HS-5 (cell line): ENCODE results near the gene ANKFY1.
"Not testable (repeated sequence)": the region's sequence is repeated elsewhere in the genome, so short reads cannot be mapped to it uniquely, and the experiment has no call there.

Experiments used
- DNase-seq: peaks from one replicate; pipeline ENCODE4 v3.0.0-alpha.2; 2012; ENCODE audit warnings: low read depth

Gene ANKFY1

DNA sequence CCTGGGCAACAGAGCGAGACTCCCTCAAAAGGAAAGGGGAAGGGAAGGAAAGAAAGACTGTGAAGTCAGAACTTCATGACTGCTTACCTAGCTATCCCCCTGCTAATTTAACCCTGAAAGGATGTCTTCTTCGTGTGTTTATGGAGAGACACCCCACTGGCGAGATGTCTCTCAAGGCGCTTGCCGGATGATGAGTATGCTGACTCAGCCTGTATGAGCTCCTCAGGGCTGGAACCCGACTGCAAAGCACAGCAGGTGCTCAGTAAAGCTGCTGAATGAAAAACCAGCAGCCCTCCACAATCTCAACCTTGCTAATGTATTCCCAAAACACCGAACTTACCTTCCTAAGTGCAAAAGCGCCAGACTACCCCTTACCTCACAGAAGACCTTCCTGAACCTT, 2.3 kb downstream of the ANKFY1 start:
- no peak for DNase-seq

DNA sequence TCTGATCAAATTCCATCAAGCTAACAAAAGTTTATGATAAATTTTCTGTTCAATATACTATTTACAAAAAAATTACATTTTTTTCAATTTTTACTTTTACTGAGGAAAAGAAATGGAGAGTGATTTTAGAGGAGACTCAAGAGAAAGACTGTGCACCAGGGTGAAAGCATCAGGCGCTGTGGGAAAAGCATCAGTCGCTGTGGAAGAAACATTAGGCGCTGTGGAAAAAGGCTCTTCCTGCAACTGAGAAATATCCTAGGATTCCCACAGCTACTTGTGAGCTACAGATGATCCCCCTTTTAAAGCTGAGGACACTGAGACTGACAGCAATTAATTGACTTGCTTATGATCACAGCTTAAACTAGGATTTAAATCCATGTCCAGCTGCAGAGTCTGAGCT, 4.9 kb downstream of the ANKFY1 start:
- no peak for DNase-seq

DNA sequence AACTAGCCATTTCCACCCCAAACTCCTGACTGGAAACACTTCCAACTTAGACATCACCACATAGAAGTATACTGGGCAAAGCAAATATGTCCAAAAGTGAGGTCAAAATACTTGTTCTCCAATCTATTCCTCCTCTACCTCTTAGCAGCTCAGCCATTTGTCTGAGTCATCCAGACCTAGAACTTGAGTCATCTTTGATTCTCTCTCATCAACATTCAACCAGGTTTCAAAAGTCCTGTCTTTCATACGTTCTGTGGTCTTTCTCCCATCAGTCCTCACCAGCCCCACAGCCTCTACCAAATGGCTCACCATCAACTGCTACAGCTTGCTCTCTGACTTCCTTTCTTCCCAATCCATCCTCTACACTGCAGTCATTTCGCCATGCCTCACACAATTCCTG, 6.8 kb downstream of the ANKFY1 start:
- no peak for DNase-seq

DNA sequence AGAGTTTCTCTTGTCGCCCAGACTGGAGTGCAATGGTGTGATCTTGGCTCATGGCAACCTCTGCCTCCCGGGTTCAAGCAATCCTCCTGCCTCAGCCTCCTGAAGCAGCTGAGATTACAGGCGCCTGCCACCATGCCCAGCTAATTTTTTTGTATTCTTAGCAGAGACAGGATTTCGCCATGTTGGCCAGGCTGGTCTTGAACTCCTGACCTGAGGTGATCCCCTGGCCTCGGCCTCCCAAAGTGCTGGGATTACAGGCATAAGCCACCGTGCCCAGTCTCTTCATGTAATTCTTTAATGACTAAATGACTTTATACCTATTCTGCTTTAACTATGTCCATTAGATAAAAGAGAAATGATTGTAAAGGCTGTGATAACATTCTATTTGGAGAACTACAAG, 8.5 kb downstream of the ANKFY1 start:
- DNase-seq, result not testable (repeated sequence)

DNA sequence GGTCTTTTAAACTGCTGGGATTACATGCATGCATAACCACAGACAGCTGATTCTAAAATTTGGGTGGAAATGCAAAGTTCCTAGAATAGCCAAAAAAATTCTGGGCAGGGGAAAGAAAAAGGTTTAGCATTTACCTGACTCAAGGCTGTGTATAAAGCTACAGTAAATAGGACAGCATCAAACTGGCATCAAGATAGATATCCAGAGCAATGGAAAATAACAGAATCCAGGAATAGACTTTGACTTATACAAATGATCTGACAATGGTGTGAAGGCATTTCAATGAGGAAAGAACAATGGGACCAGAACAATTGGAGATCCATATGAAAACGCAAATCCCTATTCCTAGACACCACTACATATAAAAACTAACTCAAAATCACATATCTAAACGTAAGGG, 12.9 kb downstream of the ANKFY1 start:
- no peak for DNase-seq

DNA sequence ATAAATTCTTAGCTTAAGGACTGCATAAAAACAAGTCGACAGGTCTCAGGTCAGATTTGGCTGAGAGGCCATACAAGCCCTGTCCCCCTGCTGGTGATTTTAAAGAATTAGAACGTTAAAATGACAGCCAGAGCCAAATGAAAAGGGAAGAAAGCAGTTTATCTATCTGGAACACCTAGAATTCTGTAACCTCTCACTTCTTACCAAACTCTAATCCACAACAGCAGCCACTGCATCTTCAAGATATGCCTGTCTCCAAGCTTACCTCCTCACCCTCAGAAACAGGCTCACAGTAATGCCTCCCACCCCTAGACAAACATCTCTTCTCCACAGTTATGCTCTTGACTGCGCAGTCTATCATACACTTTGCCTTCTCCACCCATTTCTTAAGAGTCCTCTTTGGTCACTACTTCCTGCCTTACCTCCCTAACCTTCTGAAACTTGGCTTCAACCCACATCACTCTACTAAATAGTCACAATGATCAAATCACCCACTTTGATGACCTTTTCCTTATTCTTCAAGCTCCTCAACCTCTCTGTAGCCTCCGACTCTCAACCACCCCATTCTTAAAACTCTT, 14.2 kb downstream of the ANKFY1 start:
- no peak for DNase-seq

DNA sequence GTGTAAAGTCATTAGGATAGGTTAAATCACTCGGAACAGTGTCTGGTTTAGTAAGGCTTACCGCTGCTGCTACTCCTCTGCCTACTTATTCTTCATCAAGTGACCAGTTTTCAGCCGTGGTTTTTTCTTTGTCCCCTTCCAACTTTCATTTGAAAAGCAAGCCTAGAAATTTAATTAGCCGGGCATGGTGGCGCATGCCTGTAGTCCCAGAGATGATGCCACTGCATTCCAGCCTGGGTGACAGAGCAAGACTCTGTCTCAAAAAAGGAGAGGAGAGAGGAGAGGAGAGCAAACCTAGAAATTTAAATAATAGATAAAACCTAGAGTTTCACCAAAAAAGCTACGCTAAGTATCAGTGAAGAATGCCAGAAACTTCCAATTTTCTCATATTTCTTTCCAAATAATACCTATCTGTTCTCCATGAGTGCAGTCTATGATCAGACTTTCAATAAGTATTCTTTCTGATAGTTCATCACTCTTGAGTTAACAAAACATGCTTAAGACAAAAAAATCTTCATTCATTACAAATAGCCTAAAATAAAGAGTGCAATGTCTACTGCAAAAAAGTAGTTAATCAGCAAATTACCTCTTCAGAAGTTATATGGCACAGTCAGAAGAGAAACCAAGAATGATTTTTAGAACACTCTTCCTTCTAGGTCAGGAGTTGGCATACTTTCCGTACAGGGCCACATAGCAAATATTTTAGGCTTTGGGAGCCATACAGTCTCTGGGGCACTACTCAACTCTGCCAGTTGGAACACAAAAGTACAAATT, 15.1 kb downstream of the ANKFY1 start:
- DNase-seq, result no peak

DNA sequence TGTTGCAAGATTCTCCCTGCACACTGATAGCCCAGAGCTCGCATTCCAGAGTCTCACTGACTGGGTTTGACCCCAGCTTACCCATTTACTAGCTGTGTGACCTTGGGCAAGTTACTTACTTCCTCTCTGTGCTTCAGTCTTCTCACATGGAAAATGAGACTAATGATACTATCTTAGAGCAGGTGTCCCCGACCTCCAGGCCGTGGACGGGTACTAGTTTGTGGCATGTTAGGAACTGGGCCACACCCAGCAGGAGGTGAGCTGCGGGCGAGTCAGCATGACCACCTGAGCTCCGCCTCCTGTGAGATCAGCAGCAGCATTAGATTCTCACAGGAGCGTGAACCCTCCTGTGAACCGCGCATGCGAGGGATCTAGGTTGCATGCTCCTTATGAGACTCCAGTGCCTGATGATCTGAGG, 15.8 kb downstream of the ANKFY1 start:
- DNase-seq, result no peak

DNA sequence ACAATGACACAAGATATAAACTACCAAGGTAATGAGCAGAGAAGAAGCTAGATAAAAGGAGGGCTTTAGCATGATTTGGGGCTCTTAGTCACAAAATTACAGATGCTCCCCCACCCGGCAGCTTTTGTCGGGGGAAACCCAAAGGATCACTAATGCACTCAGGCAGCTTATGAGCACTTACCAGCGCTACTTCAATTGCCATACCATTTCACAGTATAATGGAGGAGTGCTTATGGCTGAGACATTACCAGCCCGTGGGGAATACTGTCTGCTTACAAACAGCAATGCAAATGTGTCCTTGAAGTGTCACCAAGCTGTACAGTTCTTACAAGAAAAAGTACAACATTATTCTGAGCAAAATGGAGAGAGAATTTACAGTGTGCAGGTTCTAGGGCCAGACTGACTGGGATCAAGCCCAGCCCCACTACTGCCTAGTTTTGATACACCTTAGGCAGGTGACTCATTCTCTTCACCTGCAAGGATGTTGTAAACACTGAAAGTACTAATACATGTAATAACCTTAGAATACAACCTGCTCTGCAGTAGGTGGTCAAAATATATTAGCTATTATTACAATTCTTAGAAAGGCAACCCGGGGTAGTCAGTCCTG, 16.3 kb downstream of the ANKFY1 start:
- DNase-seq, result no peak

DNA sequence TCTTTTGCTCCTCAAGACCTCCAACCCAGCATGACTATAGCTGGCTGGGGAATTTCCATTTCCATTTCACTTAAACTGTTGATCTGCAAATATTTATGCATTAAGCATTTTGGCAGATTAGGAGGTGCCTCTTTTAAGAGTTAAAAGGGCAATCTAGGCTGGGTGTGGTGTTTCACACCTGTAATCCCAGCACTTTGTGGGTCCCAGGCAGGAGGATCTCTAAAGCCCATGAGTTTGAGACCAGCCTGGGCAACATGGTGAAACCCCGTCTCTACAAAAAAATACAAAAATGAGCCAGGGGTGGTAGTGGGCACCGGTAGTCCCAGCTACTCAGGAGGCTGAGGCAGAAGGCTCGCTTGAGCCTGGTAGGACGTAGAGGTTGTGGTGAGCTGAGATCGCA, 17.1 kb downstream of the ANKFY1 start:
- no peak for DNase-seq

DNA sequence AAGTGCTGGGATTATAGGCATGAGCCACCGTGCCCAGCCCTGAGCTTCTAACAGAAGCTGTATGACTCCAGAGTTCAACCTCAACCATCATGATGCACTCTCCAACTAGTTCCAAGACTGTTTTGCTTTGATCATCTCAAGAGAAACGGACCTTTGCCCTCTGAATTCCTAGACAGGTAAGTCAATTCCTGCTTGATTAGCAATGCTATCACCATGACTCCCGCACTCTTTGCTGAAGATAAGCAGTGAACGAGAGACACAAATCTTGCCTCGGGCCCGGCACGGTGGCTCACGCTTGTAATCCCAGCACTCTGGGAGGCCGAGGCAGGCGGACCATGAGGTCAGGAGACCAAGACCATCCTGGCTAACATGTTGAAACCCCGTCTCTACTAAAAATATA, 22.2 kb downstream of the ANKFY1 start:
- DNase-seq, result no peak

DNA sequence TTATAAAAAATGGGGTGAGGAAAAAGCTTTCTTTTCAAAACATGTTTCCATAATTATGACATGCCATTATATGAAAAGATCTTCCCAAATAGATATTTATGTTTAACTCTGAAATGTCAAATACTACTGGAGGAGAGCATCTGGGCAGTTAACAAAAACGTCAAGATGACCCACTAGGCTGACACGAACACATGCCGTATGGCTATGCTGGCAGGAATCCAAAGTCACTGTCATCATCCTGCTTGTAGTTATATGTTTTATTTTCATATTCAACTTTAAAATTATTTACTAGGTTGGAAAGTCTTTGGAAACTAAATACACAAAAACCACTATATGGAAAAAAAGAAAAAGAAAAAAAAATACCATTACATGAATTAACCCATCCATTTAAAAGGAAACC, 27.3 kb downstream of the ANKFY1 start:
- DNase-seq, result no peak

DNA sequence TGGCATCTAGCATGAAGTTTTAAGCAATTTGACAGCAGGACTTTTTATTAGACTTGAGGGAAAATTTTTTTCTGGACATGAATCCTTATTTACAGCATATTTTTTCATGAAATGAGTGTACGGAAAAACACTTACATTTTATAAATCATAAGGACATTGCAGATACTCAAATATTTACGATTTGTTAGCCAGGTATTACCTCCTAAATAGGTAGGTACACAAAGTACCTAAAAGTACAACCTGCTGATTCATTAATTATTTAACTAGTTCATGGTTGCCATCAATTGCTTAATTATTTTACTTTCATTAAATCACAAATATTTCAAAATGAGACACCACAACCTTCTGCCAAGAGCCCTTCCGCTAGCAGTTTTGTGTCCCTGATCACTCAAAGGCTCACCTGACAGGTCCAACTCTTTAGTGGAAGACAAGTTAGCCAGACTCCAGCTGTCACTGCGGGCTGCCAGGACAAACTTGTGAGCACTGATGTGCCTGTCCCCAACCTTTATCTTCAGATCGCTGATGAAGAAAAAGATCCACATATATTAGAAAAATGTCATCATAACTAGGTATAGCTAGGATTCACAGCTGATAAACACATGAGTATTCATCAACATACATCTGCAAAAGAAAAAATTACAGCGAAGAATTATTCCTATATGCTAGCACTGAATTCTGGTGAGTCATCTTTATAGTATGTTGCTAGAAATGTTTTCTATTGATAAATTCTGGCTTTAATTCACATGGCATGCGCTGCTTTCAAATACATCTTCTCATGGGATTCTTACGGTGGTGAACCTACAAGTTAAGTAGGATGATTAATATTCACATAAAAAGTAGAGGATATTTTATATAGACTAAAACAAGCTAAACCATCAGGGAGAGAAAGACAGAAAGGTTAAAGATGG, 28.2 kb downstream of the ANKFY1 start:
- peak; percentile 33 for DNase-seq

DNA sequence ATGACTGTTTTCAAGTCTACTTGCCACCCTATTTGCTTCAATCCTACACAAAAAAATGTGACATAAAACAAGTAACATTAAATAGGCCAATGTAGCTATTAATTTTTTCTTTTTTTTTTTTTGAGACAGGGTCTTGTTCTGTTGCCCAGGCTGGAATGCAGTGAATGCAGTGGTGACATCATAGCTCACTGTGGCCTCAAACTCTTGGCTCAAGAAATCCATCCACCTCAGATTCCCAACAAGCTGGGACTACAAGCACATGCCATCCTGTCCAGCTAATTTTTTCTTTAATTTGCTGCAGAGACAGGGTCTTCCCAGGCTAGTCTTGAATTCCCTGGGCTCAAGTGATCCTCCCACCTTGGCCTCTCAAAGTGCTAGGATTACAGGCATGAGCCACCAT, 29.4 kb downstream of the ANKFY1 start:
- no peak for DNase-seq

DNA sequence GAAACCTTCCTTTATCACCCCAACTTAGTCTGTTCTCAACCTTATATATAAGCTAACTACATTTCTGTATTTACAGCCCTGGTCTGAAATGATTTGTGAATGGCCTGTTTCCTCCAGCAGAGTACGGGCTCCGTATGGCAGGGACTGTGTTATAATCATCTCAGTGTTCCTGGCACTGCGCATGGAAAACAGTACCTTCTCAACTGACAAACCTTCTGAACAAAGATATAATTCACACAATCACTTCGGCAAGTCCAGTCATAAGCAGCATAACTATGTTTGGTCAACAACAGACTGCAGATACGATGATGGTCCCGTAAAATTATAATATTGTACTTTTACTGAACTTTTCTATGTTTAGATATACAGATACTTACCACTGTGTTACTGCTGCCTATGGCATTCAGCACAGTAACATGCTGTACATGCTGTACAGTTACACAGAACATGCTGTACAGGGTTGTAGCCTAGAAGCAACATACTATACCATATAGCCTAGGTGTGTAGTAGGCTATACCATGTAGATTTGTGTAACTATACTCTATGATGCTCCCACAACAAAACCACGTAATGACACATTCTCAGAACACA, 30.0 kb downstream of the ANKFY1 start:
- no peak for DNase-seq

DNA sequence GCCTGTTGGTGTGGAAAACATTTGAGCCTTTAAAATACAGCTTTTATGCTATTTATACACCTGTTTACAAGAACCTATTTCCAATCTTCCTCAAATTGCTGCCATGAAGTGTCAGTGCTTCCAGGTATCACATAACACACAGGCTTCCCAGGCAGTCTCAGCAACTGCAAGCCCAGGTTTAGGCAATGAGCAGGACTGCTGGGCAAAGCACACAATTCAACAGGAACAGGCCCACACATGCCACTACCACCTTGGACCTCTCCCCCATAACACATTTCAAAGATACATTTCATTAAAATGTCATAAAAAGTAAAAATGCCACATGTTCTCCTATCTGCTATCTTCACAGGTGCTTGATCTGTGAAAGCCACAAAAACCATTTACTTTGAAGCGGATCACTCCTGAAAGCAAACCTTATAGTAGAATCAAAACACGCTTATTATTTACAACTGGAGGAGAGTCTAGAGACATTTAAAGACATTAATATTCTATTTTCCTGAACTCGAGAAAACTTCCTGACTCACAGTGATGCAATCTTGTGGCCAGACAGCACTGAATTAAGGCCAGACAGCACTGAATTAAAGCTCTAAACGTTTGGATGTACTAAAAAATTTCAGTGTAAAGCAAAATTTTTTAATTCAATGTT, 31.5 kb downstream of the ANKFY1 start:
- no peak for DNase-seq

DNA sequence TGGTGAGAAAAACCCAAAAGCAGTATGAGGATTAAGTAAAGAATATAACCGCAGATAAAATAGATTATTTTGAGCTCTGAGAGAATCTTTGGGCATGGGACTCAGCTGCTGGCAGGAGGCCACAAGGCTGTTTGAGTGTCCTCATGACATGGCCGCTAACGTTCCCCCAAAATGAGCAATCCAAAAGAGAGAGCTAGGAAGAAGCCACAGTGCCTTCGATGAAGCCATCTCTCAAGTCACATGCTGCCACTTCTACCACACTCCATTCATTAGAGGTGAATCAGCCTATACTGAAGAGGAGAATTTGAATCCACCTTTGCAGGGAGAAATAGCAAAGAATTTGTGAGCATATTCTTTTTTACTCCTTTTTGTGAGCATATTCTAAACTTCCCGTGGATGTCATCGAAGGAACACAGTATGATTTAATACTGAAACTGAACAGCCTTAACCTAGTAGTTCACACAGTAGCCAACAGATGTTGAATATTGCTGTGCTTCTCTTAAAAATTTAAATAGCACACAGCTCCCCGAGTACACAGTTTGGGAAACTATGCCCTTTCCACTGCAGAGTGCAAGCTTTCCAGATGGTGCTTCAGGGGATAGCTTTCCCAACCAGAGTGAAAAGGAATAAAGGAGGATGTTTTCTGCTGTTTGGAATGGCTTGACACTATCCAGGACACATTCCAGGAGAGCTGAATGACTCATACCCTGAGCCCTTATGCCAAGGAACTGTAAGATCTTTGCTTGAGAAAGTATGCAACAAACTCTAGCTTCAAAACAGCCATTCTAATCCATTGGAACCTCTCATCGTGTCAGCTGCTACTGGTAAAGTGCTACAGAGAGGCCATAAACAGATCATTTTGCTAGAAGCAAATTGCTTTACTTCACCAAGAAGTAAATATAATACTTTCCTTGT, 33.9 kb downstream of the ANKFY1 start:
- peak; percentile 89 for DNase-seq

DNA sequence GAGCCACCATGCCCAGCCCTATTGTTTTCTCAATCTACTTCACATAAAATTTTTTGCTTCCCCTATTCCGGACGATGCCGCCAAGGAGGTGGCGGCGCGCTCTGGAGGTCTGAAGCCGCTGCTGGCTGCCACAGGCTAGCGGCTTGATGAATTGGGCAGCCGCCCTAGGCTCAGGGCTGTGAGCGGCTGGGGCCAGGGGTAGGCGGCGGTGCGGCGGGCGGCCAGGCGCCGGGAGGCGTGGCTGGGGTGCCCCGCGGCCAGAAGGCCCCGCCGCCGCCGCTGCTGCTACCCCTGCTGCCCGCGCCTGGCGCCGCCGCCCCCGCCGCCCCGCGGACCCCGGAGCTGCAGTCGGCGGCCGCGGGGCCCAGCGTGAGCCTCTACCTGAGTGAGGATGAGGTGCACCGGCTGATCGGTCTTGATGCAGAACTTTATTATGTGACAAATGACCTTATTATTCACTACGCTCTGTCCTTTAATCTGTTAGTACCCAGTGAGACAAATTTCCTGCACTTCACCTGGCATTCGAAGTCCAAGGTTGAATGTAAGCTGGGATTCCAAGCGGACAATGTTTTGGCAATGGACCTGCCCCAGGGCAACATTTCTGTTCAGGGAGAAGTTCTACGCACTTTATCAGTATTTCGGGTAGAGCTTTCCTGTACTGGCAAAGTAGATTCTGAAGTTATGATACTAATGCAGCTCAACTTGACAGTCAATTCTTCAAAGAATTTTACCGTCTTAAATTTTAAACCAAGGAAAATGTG, 41.7 kb downstream of the ANKFY1 start:
- no peak for DNase-seq

DNA sequence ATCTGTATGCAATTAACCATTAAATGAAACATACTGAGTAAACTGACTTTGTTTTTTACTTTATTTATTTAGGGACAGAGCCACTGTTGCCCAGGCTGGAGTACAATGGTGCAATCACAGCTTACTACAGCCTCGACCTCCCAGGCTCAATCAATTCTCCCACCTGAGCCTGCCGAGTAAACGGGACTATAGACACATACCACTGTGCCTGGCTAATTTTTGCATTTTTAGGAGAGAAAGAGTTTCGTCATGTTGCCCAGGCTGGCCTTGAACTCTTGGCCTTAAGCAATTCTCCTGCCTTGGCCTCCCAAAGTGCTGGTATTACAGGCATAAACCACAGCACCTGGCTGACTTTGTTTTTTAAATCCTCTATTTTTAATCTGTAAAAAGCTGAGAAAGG, 42.6 kb downstream of the ANKFY1 start:
- DNase-seq, result no peak

DNA sequence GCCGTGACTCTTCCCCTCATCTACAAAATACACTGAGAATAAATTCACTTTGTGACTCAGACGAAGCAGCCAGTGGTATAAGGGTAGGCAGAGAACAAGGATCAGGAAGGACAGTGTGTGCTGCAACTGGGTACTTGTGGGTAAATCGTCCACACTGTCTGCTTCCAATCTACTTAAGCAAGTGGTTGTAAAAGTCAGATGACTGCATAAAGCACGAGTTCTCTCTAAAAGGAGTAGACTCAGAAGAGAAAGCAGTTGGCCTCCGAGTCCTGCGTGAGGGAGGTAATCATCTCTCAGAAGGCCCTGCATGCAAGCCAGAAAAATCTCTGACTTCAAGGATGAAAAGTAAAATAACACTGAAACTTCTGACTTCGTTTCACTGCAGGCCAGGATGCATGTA, 43.1 kb downstream of the ANKFY1 start:
- no peak for DNase-seq
